ENCODE results near the gene UTP14C. TPM values are rescaled to one million over a fixed set of nuclear protein-coding genes. Genes with fewer than 3 reads are reported as not detected.

Gene UTP14C
- total RNA-seq, 2 donors from 2014 or later, result 16.3 to 18.8 TPM

- intact Hi-C loops (cut with DNase I), result no loop called here
- H3K27me3 ChIP-seq, result no peaks in the 10 kb centered on the region
- TF ChIP-seq CTCF (IDR thresholded peaks at IDR 0.05), result no peak
- no peaks in the 10 kb centered on the region for H3K36me3 ChIP-seq
- no peak overlapping the region for H3K9ac ChIP-seq (ENCODE audit: low read depth in 2 of 2, low read length in 2 of 2)
- no peaks in the 10 kb centered on the region for H3K9me3 ChIP-seq
- H3K27ac ChIP-seq, result no peak overlapping the region
- H3K4me3 ChIP-seq, result no peak overlapping the region
- H3K4me1 ChIP-seq, result no peaks in the 10 kb centered on the region
- DNase-seq, result no peak
Observed at GRCh38 chr13:52034616-52035226, 10.2 kb downstream of the UTP14C start.

- Histone ChIP-seq H3K36me3 (no peaks in the 10 kb centered on the region), H3K27me3 (no peaks in the 10 kb centered on the region), H3K9ac (ENCODE audit: low read depth in 2 of 2, low read length in 2 of 2) (no peak overlapping the region), H3K9me3 (no peaks in the 10 kb centered on the region), H3K4me1 (no peaks in the 10 kb centered on the region), H3K4me3 (no peak overlapping the region), H3K27ac (no peak overlapping the region)
- intact Hi-C loops (cut with DNase I), result no loop called here
- no peak for DNase-seq
- no peak for TF ChIP-seq CTCF (IDR thresholded peaks at IDR 0.05)
Observed at GRCh38 chr13:52036037-52036436, 11.5 kb downstream of the UTP14C start.

GRCh38 chr13:52043675-52044074 is 19.2 kb downstream of the UTP14C start:
- intact Hi-C loops (cut with DNase I), result no loop called here

GRCh38 chr13:52047463-52047862 is 23.0 kb downstream of the UTP14C start:
- no peak for DNase-seq
- TF ChIP-seq CTCF (IDR thresholded peaks at IDR 0.05), result no peak
- intact Hi-C loops (cut with DNase I), result no loop called here
- no peaks in the 10 kb centered on the region for H3K4me1 ChIP-seq
- no peaks in the 10 kb centered on the region for H3K9me3 ChIP-seq
- H3K36me3 ChIP-seq, result no peaks in the 10 kb centered on the region
- no peaks in the 10 kb centered on the region for H3K27me3 ChIP-seq
- no peak overlapping the region for H3K4me3 ChIP-seq
- no peak overlapping the region for H3K9ac ChIP-seq (ENCODE audit: low read depth in 2 of 2, low read length in 2 of 2)
- H3K27ac ChIP-seq, result no peak overlapping the region

More at GRCh38 chr13:52043675-52044074, 19.2 kb downstream of the UTP14C start:
- Histone ChIP-seq H3K9me3 (no peaks in the 10 kb centered on the region), H3K36me3 (no peaks in the 10 kb centered on the region), H3K27me3 (no peaks in the 10 kb centered on the region), H3K4me1 (no peaks in the 10 kb centered on the region), H3K27ac (no peak overlapping the region), H3K9ac (ENCODE audit: low read depth in 2 of 2, low read length in 2 of 2) (no peak overlapping the region), H3K4me3 (no peak overlapping the region)
- TF ChIP-seq CTCF (IDR thresholded peaks at IDR 0.05), result no peak
- DNase-seq, result no peak

GRCh38 chr13:52048516-52048915 is 24.0 kb downstream of the UTP14C start:
- TF ChIP-seq CTCF (IDR thresholded peaks at IDR 0.05), result no peak
- no peak overlapping the region for H3K27ac ChIP-seq
- H3K27me3 ChIP-seq, result no peaks in the 10 kb centered on the region
- H3K4me1 ChIP-seq, result no peaks in the 10 kb centered on the region
- no peaks in the 10 kb centered on the region for H3K9me3 ChIP-seq
- H3K36me3 ChIP-seq, result no peaks in the 10 kb centered on the region
- no peak overlapping the region for H3K4me3 ChIP-seq
- DNase-seq, result no peak
- intact Hi-C loops (cut with DNase I), result no loop called here
- no peak overlapping the region for H3K9ac ChIP-seq (ENCODE audit: low read depth in 2 of 2, low read length in 2 of 2)

Data from colonic mucosa (tissue), 4 donors.